Panc1 (cell line): Measurements from ENCODE around the gene FBLN1.

ENCODE experiments used
- CTCF ChIP-seq: fragments of 450-650 bp; IDR thresholded peaks from 2 replicates; pipeline ENCODE4 v1.5.1; 2017; ENCODE audit warnings: mild to moderate bottlenecking
- POLR2AphosphoS5 ChIP-seq: IDR thresholded peaks from 2 replicates; pipeline ENCODE4 v1.6.1; 2012; ENCODE audit warnings: mild to moderate bottlenecking, low read depth, low read length, moderate library complexity
- REST ChIP-seq, 2 experiments: IDR thresholded peaks; 2 replicates each; pipeline ENCODE4 v1.6.1; 2011 to 2012; ENCODE audit warnings: low read depth in 2 of 2, control low read depth in 1 of 2, low read length in 1 of 2, mild to moderate bottlenecking in 1 of 2, moderate library complexity in 1 of 2; ENCODE audit not compliant: insufficient read depth in 1 of 2
- SIN3A ChIP-seq: IDR thresholded peaks from 2 replicates; pipeline ENCODE4 v1.6.1; 2012; ENCODE audit warnings: low read depth, mild to moderate bottlenecking, low read length, moderate library complexity, borderline replicate concordance; ENCODE audit not compliant: insufficient read depth
- TCF7L2 ChIP-seq: IDR thresholded peaks from 2 replicates; pipeline ENCODE4 v1.6.1; 2011; ENCODE audit warnings: mild to moderate bottlenecking, low read depth, low read length, inconsistent platforms

DNA sequence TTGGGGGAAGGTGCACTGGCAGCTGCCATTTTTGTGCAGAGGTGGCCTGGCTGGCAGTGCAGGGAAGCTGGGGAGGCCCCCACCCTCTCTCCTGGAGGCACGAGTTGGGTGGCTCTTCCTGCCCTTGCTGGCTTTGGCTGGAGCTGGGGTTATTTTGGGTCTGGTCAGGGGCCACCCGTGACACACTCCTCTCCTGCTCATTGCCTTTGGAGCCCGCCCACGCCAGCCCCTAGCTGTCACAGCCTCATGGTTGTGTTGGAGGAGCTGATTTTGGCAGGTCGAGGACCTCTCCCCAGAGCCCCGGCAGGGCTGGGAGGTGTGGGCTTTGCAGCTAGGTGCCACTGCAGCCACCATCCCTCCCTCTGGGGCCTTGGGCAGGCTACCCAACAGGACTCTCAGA lies 21.5 kb downstream of the FBLN1 start:
- no peak for TF ChIP-seq CTCF
- TF ChIP-seq POLR2AphosphoS5, result no peak
- TF ChIP-seq REST (IDR thresholded peaks at IDR 0.05; ENCODE audit: insufficient read depth in 1 of 2, low read depth in 2 of 2, low read length in 1 of 2), result no peak
- TF ChIP-seq TCF7L2, result no peak
- no peak for TF ChIP-seq SIN3A
